ENCODE data around the gene VGLL4. TPM values are rescaled to one million over a fixed set of nuclear protein-coding genes. Genes with fewer than 3 reads are reported as not detected.

The VGLL4 gene
- total RNA-seq, 2 donors from 2014 or later = 87.2 to 203 TPM

DNA sequence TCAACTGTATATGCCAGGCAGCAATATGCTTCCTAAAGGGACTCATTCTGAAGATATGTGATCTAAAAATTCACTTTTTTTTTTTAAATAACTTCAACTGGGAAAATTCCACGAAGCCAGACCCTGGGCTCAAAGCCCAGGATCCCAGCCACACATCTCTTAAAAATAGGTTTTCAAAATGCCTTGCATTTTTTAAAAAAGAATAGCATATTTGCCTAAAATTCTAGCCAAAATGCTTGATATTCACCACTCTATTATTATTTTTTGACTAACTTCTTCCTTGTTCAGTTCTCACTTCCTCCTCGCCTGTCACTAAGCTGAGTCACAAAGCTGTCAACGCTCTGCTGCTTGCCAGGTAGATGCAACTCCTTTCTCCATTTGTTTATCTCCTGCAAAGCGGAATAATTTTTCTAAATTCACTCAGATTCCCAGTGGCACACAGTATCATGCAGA is 28.0 kb upstream of the VGLL4 start:
- Histone ChIP-seq H3K27me3 (replicated peaks; ENCODE audit: insufficient read depth) (no peaks in the 10 kb centered on the region), H3K4me3 (no peak overlapping the region), H3K27ac (no peak overlapping the region), H3K9me3 (no peaks in the 10 kb centered on the region), H3K4me1 (replicated peaks) (no peaks in the 10 kb centered on the region), H3K36me3 (no peaks in the 10 kb centered on the region)
- WGBS = 51% methylated on average over 4 of the region's 4 CpGs
- no peak for DNase-seq (ENCODE audit: low spot score)
- intact Hi-C loops (cut with DNase I) = no loop called here
- TF ChIP-seq POLR2AphosphoS5 (IDR thresholded peaks at IDR 0.05) (no peak), POLR2A (IDR thresholded peaks at IDR 0.05) (no peak)
- TF ChIP-seq, protein P1, sequence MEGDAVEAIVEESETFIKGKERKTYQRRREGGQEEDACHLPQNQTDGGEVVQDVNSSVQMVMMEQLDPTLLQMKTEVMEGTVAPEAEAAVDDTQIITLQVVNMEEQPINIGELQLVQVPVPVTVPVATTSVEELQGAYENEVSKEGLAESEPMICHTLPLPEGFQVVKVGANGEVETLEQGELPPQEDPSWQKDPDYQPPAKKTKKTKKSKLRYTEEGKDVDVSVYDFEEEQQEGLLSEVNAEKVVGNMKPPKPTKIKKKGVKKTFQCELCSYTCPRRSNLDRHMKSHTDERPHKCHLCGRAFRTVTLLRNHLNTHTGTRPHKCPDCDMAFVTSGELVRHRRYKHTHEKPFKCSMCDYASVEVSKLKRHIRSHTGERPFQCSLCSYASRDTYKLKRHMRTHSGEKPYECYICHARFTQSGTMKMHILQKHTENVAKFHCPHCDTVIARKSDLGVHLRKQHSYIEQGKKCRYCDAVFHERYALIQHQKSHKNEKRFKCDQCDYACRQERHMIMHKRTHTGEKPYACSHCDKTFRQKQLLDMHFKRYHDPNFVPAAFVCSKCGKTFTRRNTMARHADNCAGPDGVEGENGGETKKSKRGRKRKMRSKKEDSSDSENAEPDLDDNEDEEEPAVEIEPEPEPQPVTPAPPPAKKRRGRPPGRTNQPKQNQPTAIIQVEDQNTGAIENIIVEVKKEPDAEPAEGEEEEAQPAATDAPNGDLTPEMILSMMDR (IDR thresholded peaks at IDR 0.05) = no peak

DNA sequence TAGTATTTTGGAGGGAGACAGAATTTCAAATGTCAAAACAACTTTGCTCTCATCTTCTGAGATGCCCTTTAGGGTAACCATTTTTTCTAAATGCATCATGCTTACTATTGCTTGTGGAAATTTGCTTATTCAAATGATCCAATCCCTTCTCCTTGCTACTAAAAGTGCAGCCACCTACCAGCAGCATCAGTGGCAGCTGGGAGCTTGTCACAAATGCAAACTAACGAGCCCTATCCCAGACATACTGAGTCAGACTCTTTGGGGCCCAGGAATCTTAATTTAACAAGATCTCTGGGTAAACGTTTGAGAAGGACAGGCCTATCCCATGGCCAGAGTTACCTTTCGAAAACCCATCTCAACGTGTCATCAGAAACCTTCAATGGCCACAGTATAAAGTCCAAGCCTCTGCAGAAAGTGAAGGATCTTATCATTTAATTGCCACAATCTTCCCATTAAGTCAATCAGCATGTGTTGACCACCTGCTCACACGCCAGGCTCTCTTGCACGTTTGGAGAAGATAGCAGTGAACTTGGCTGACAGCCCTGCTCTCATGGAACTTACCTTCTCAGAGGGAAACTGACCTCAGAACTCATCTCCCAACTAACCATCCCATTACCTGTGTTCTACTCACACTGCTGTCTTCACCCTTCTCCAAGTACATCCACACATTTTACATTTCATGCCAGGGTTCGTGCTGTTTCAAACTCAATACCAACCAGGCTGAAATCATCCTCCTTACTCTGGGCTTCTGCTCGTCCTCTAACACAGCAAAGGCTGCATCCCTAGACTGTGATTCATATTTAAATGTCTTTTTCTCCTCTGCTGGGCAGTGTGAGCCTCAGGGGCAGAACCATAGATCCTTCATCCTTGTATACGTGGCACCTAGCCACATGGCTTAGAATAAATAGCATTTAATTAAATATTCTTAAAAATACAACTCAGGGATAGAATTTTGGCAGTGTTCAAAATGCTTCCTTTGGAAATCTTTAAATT is 24.8 kb upstream of the VGLL4 start:
- Histone ChIP-seq H3K4me3 (no peak overlapping the region), H3K4me1 (replicated peaks) (no peaks in the 10 kb centered on the region), H3K27me3 (replicated peaks; ENCODE audit: insufficient read depth) (no peaks in the 10 kb centered on the region), H3K36me3 (no peaks in the 10 kb centered on the region), H3K9me3 (no peaks in the 10 kb centered on the region), H3K27ac (no peak overlapping the region)
- TF ChIP-seq POLR2AphosphoS5 (IDR thresholded peaks at IDR 0.05) (no peak), POLR2A (IDR thresholded peaks at IDR 0.05) (no peak)
- TF ChIP-seq, protein P1 (IDR thresholded peaks at IDR 0.05) = no peak
- DNase-seq (ENCODE audit: low spot score) = no peak
- intact Hi-C loops (cut with DNase I) = no loop called here
- WGBS = 72% methylated on average over 9 of the region's 9 CpGs

DNA sequence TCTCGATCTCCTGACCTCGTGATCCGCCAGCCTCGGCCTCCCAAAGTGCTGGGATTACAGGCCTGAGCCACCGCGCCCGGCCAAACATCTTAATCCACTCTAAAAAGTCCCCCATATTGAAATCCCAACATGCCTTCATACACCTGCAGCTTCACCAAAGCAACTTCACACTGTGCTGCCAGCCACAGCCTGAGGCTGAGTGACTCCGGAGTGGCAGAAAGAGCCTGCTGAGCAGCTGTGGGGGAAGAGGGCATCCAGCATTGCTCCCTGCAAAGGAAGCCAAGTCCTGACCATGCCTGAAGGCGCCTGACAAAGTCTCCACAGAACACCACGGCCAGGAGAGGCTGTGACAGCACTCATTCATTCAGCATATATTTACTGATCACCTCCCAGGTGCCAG is 21.6 kb upstream of the VGLL4 start:
- no peak for DNase-seq (ENCODE audit: low spot score)
- 97% methylated on average over 9 of the region's 10 CpGs for WGBS
- H3K4me1 ChIP-seq (replicated peaks) = no peaks in the 10 kb centered on the region
- TF ChIP-seq POLR2AphosphoS5 (IDR thresholded peaks at IDR 0.05) (no peak), POLR2A (IDR thresholded peaks at IDR 0.05) (no peak)
- TF ChIP-seq, protein P1 (IDR thresholded peaks at IDR 0.05) = no peak
- no peaks in the 10 kb centered on the region for H3K27me3 ChIP-seq (replicated peaks; ENCODE audit: insufficient read depth)
- no peaks in the 10 kb centered on the region for H3K36me3 ChIP-seq
- H3K4me3 ChIP-seq = no peak overlapping the region
- intact Hi-C loops (cut with DNase I) = no loop called here
- H3K9me3 ChIP-seq = no peaks in the 10 kb centered on the region
- H3K27ac ChIP-seq = no peak overlapping the region

DNA sequence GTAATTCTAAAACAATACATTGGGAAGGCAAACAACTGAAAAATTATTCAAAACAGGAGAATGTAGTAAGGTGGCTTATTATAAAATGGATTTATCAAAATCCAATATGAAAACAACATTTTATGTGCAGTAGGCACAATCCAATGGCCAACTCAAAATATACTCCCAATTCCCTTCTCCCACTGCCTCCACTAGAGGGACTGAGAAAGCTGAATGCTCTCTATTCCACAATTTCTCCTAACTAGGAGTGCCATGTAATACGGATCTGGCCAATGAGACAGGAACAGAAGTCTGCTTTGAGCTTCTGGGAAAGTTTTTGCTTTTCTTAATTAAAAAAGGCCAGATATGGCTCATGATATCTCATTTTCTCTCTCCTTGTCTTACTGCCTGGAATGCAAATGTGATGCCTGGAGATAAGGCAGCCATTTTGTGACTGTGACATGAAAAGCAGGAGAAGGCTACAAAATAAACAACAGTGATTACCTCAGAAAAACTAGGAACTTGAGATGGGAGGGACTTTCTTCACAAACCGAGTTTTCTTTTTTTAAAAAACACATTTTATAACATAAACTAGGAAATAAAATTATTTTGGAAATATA is 18.8 kb upstream of the VGLL4 start:
- intact Hi-C loops (cut with DNase I) = no loop called here
- Histone ChIP-seq H3K9me3 (no peaks in the 10 kb centered on the region), H3K4me1 (replicated peaks) (no peaks in the 10 kb centered on the region), H3K4me3 (no peak overlapping the region), H3K27ac (no peak overlapping the region), H3K36me3 (no peaks in the 10 kb centered on the region), H3K27me3 (replicated peaks; ENCODE audit: insufficient read depth) (no peaks in the 10 kb centered on the region)
- no peak for DNase-seq (ENCODE audit: low spot score)
- TF ChIP-seq POLR2A (IDR thresholded peaks at IDR 0.05) = no peak
- TF ChIP-seq POLR2AphosphoS5 (IDR thresholded peaks at IDR 0.05) = no peak
- TF ChIP-seq, protein P1 (IDR thresholded peaks at IDR 0.05) = no peak
- WGBS = 94% methylated on average over 2 of the region's 2 CpGs

All from prostate gland (tissue), 2 donors.